HG03469 (cell line): ENCODE results near the gene XPA.
"Not testable (repeated sequence)": the region's sequence is repeated elsewhere in the genome, so short reads cannot be mapped to it uniquely, and the experiment has no call there.

ENCODE experiments used
- ATAC-seq: cut with Tn5 transposase; IDR thresholded peaks from one replicate; pipeline ENCODE4 v1.9.1; 2021; ENCODE audit warnings: mild to moderate bottlenecking, moderate library complexity, moderate number of reproducible peaks; ENCODE audit not compliant: unreplicated experiment

Gene XPA

DNA sequence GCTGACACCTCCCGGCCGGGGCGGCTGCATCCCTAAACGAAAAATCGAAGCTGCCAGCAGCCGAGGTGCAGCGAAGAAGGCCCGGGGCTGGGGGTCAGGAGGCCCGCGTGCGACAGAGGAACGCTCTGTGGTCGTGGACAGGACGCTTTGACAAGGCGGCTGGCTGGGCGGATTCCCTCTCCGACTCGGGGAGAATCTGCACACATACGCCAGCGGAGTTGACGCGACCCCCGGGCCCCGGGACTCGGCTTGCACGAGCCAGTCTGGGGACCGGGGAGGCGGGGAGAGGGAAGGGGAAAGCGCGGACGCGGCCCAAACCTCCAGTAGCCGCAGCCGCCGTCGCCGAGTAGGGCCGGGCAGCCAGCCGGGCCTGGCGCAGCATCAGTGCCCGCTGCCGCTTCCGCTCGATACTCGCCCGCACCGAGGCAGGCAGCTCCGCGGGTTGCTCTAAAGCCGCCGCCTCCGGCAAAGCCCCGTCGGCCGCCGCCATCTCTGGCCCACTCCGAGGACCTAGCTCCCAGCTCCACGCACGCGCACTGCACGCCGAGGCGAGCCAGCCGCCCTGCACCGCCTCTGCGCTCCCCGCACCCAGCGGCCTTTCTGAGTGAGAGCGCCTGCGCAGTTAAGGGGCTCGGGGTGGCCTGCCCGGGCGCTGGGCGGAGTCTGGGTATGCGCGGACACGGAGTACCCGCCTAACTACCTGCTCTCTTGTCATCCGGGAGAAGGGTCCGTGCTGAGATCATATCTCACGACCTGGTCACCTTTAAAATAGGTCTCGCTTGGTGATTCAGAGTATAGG, at the start of gene XPA:
XPA (minus strand) TSS at position 538 of the 799 bp plus-strand sequence; CDS start at position 490, 48 bp downstream.
- ATAC-seq, result peak; percentile 81

DNA sequence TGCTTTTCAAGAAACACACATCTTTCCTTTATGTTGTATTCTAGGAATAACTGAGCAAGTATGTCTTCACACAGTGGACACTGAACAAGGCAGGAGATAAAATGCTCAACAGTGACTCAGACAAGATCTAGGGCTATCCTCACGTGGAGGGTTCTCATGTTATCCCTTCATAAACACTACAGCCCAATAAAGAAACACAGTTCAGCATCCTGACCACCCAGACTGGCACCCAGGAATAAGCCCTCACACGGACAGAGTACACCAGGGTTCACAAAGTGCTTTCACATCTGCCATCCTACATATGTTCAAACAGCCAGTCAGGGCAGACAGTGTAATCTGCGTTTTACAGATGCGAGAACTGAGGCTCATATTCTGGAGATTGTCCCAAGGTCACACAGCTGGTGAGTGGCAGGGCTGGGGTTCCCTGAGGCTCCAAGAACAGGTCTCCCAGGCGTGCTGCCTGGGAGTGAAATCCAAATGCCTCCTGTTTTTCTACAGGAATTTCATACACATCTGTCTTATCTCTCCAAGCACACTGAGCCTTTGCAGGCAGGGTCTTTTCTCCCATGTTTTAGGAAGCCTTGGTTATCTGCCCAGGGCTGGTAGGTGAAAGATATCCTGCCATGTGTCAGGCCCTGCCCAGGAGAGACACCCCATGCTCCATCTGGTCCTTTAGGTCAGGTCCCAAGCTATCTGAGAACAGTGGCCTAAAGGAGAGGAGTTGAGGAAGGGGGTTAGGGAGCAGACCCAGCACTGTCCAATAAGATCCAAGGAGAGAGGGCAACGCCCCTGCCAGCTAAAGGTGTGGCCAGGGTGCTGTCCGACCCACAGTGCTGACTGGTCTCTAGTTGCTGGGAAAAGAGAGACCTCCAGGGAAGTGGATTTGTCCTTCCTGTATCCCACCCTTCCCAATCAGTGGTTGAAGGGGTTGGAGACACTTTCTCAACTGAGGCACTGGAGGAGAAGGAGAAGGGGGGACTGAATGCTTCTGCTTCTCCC, 47.9 kb upstream of the XPA start:
- ATAC-seq, result no peak

DNA sequence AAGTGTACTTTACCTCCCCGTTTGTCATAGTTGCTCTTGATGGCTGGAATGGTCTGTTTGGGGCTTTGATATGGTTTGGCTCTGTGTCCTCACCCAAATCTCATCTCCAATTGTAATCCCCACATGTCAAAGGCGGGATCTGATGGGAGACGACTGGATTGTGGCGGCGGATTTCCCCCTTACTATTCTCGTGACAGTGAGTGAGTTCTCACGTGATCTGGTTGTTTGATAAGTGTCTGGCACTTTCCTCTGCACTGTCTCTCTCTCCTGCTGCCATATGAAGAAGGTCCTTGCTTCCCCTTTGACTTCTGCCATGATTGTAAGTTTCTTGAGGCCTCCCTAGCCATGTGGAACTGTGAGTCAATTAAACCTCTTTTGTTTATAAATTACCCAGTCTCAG, 46.9 kb upstream of the XPA start:
- not testable (repeated sequence) for ATAC-seq

DNA sequence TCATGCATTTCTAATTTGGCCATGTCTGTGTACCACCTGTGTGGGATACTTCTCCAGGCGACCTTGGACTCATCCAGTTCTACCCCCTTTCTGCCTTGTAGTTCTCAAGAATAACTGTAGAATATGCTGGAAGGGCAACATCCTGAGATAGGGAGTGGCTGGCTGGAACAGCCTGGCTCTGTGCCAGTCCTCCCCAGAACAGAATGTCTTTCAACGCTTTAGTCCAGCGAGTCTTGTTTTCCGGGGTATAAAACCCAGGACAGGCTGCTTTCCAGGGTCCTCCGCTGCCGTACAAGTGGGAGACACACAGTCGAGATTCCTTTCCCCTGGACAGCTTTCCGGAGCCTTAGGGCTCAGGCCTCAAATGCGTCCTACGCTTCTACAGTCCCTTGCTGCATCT, 45.4 kb upstream of the XPA start:
- no peak for ATAC-seq

DNA sequence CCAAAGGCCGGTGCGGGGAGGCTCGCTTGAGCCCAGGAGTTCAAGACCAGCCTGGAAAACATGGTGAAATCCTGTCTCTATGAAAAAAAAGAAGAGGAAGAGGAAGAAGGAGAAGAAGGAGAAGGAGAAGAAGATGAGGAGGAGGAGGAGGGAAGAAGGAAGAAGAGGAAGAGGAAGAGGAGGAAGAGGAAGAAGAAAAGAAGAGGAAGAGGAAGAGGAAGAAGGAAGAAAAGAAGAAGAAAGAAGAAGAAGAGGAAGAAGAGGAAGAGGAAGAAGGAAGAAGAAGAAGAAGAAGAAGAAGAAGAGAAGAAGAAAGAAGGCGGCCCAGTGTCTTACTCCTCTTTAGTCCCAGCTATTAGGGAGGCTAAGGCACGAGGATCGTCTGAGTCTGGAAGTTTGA, 44.8 kb upstream of the XPA start:
- ATAC-seq, result no peak

DNA sequence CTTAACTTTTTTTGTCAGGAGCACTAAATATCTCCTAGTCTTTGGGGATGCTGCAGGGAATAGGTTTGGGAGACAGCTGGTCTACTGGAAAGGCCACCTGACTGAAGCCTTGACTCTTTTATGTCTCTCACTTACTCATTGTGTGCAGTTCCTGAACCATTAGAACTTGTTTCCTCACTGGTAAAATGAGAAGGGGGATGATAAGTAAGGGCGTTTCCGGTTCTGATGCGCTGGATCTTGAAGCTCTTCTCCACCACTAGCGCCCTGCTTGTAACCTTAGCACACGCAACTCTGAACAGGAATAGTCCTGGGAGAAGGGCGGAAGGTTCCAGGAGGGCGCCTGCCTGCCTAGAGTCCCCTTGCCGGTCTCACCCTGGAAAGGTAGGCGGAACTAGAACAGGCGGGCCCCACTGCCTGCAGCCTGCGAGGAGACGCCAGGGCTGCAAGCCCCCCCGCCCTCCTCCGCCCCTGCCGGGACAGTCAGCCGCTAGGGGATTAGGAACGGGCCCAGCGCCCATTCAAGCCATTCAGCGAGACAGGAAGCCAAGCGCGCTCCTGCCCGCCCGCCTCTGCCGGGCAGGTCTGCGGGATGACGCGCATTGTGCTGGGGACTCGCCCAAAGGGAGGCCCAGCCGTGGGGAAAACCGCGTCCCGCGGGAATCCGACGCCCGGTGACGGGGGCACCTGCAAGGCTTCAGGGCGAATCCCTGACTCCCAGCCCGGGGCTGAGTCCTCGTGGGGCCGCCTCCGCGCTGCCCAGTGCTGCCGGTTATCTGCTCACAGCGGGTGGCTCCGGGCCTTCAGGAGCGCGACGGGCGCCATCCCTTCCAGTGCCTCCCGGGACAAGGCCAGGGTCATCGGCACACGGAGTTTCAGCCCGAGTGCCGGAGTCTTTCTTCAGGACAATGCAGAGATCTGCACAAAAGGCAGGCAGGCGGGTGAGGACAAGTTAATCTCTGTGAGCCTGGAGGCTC, 44.0 kb upstream of the XPA start:
- ATAC-seq, result no peak

DNA sequence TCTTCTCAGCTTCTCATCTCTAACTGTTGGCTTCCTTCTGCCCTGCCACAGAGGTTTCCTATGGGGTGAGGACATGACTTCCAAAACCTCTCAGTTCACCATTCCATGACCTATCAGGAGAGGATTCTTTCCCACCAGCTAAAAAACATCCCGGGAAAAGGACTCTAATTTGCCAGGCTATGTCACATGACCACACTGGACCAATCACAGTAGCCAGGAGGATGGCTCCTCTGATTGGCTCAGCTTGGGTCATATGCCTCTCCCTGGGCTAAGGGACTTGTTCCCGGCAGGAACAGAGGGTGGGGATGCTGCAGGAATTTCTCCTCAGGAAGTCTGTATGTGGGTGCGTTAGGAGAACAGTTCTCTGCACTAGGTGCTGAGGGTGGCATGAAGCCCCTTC, 40.3 kb upstream of the XPA start:
- ATAC-seq, result no peak

DNA sequence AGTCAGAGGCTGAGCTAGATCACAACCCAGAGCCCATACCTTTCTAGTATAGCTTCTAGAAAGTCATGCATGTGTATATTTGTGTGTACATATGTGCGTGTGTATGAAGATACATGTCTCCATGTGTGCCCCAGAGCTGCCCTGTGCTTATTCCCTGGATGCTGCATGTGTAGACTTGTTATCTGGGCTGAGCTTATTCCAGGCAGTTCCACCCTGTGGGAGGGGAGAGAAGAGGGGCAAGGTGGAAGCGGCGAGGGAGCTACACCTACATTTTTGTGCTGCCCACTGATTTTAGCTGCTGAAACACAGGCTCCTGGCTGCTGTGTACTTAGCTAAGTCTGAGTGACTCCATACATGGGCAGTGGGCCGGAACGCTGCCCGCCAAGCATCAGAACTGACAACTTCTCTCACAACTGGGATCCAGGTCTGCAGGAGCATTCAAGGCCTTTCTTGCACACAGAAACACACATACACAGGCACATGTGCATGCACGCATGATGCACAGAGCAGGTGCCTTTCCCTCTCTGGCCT, 38.0 kb upstream of the XPA start:
- ATAC-seq, result no peak

DNA sequence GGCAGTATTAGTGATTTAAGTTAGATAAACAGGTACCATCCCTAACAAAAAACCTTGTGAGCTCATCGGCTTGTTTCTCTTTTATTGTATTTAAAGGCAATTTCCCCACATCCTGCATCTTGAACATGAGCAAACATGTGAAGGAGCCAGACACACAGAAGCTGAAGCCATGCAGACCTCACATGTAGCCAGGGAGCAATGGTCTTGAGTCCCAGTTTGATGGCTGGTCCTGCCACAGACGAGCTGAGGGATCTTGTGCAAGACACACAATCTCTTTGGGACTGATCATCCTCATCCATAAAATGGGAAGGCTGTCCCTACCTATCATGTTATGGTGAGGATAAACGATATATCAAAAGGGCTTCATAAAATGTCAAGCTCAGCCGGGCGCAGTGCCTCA, 29.6 kb upstream of the XPA start:
- no peak for ATAC-seq

DNA sequence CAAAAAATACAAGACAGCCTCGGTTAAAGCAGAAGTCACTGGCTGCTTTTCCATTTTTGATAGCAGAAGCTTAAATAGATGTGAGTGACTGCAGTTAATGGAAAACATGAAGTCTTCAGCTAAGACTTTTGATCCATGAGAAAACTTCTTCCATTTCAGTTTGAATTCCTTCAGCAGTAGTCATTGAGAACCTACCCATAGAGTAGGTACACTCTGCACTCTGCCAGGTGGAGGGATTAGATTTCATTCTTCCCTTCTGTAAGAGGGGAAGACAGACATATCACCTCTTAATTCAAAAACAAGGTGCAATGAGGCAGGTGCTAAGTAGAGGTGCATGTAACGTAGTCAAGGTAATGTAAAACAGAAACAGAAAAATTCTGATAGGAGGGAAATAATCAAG, 26.7 kb upstream of the XPA start:
- ATAC-seq, result no peak

DNA sequence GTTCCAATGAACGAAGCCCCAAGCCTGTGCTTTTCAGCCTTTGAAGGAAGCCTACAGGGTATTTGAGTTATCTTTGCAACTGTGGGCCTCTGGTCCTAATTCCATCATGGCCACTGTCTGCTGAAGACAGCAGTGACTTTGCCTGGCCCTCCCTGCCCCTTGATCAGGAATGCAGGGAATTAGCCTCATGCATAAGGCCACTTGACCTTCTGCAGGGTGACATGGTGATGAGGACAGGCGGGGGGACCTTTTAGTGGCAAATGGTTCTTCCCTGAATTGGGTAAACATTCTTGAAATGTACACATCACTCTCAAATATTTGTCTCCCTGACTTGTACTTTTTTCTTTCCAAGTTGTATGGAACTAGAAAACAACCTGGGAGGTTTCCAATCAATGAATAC, 25.2 kb upstream of the XPA start:
- ATAC-seq, result no peak

DNA sequence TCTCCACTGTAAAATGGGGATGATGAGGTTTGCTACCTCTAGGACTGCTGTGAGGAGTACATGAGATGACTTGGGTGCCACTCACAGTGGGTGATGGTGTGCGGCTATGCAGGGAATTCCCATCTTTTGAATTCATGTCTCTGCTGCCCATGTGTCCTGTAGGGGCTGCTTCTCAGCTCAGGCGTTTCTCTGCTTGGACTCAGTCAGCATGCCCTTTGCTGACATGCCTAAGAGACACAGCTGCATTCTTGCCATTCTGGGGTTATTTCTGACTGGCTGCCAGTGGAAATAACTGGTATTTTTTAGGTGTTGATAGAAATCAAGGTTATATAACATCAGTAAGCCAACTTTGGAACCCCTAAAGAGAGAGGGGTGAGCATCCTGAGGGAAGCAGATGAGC, 24.3 kb upstream of the XPA start:
- ATAC-seq, result no peak

DNA sequence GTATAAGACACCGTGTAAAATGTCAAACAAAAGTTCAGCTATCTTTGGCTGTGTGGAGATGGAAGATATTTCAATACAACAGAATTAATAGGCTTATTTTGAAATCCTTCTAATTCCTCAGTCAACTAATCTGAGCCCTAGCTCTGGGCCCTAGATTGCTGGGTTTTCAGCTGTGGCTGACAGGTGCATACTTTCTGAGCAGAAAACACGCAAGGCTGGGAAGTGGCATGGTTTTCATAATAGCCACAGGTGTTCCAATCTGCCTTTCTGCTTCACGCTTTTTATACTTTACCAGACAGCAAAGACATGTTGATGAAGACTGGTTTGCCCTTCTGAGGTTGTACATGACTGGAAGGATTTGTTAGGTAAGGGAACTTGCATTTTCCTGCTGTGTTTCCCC, 20.7 kb upstream of the XPA start:
- ATAC-seq, result no peak

DNA sequence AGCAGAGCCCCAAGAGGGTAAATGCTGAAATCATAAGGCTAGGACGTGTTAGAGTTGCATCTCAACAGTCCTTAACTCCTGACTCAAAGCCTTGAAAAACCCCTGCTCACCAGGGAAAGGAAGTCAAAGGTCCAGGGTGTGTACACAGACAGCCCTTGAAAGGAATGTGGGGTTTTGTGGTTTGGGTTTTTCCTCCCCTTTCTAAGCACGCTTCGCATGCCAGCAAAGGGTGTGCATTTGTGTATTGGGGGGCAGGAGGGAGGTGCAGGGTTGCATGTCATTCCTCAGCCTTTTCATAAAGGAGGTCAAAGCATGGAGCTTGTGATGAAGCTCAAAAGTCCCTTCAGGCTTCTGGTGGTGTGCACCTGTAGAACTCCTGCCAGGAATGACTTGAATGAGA, 17.3 kb upstream of the XPA start:
- no peak for ATAC-seq

DNA sequence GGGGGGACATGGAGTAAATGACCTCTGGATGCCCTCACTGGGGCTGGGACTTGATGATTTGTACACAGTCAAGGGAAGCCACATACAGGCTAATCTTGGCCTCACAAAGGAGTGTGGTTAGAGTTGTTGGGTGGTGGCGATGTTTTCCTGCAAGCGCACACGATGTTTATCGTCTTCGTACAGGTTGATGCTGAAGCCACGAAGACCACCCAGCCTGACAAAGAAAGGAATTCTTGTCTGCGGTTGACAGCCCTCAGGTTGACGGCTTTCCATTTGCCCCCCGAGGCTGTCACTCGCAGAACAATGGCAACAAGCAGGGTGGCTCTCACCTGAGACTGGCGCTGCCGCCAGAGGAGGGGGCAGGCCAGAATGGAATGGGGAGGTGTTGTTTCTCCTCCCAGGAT, 14.1 kb upstream of the XPA start:
- no peak for ATAC-seq

DNA sequence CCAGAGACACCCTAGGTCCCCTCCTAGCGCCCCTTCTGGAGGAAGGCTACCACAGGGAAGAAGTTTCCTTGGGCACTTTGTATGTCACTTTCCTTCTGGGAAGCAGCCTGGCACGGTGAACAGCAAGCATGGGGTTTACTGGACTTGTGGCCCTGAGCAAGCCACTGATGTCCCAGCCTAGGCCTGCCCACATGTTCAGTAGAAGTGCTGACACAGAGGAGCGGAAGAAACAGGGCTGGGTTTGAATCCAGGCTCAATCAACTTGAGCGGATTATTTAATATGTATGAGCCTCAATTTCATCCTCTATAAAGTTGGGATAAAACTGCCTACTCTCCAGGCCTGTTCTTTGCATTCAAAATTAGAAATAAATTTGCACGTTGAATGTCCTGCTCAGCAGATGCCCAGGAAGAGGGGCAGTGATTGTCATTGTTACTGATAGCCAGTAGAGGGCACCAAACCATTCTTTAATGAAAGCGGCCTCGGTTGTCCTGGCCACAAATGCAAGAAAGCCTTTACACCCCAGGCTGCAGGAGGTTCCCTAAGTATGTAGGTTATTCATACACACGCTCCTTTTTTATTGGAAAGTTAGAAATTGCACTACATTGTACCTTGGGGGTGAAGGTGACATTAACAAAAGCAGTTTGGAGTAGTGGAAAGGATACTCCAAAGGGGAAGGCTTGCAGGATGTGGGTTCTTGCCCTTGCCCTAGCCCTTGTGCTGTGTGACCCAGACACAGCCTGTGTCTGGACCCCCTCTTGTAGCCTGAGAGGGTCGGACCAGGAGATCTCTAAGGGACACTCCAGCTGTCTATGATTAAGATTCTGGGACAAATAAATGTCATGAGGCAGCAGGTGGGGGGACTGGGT, 13.4 kb upstream of the XPA start:
- ATAC-seq, result no peak

DNA sequence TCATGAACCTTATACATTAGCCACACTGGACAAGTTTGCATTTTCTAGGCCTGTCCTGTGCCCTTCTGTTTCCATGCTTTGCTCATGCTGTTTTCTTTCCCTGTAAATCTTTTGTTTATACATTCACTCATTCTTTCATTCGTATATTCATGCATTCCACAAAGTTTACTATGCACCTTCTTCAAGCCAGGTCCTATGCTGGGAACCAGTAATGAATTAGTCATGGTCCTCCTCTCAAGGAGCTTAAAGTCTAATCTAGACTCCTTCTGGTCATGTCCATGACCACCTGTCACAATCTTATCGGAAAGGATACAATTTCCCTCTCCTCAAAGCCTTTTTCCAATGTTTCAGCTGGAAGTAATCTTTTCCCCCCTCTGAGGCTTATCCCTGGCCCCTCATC, 9.1 kb upstream of the XPA start:
- no peak for ATAC-seq

DNA sequence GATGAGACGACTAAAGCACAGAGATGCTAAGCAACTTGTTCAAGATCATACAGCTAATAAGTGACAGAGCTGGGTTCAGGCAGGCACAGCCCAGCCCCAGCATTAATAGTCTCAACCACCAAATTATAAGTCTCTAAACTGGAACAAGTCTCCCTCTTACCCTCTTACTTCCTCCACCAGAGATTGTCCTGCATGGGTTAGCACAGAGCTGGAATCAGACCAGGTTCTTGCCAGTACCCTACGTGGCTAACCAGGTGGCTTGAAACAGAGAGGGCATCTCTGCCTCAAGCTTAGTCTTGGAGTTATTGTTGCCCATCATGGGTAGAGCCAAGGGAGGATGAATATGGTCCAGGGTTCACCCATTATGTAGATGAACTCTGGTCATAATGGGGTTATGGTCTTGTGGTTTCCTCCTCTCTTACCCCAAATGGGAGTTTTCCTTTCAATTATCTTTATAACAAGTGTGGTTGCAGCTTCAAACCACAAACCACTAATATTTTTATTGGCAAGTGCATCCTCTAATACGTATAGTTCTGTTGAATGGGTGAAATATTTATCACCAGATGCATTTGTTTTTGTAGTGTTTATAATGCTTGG, 8.3 kb upstream of the XPA start:
- no peak for ATAC-seq

DNA sequence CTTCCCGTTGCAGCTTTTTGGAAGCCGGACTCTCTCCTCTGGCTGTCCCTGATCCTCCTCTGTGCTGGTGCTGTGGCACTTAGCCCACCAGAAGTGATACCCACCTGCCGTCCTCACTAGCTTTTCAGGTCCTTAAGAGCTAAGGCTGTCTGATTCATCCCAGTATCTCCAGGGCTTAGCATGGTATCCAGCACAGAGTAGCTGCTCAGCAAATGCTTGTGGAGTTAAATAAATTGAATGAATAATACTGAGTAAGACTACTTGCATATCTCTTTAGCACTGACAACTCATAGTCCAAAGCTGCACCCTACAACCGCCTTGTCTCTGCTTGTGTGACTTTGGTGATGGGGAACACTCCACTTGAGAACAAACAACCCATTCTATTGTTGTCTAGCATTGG, 7.7 kb upstream of the XPA start:
- ATAC-seq, result no peak
